Measurements from ENCODE around the gene GNAS. TPM values are rescaled to one million over a fixed set of nuclear protein-coding genes. Genes with fewer than 3 reads are reported as not detected.

GNAS gene
- polyA plus RNA-seq, 1 donor (not counting 4 experiments of a cell fraction or from before 2014, with no cell fraction given) = 560 TPM

DNA sequence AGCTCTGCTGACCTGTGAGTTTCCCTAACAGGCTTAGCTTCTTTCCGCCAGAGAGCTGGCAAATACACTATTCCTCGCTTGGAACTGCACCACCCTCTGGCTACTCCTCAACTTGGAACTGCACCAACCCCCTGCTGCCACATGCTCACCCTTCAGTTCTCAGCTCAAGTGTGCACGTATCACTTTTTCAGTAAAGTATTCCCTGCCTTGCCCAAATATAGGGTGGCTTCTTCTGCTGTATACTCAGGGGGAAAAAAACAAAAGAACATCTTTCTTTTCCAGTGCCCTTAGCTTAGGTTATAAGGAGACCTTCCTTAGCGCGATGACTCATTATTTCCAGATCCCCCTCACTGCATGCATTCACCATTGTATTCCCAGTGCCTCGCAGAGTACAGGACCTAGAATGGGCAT lies 23.0 kb upstream of the GNAS start:
- no peaks in the 10 kb centered on the region for H3K9me1 ChIP-seq (ENCODE audit: control insufficient read depth, extremely low read depth, insufficient read depth, low read length)
- dilution Hi-C loops (cut with MboI; ENCODE audit: extremely low pct_ligation_motif_present, low sequenced_read_pairs) = no loop called here
- FAIRE-seq (peak; percentile 32), DNase-seq (ENCODE audit: low read depth, low spot score) (no peak)
- H3K4me2 ChIP-seq (ENCODE audit: control insufficient read depth, extremely low read depth, insufficient read depth, low read depth, low read length) = no peak overlapping the region
- H3K27ac ChIP-seq (ENCODE audit: control insufficient read depth, insufficient read depth, low read length) = no peak overlapping the region
- no peaks in the 10 kb centered on the region for H4K20me1 ChIP-seq (ENCODE audit: control insufficient read depth, extremely low read depth, insufficient read depth, low read length)
- H3K79me2 ChIP-seq (ENCODE audit: control insufficient read depth, insufficient read depth, low read length) = no peaks in the 10 kb centered on the region
- peaks cover 3% of the 10 kb centered on the region for H3K27me3 ChIP-seq (ENCODE audit: control insufficient read depth, extremely low read depth, insufficient read depth, low read length)
- no peaks in the 10 kb centered on the region for H3K9me3 ChIP-seq (ENCODE audit: control insufficient read depth, low read depth, low read length)
- no peaks in the 10 kb centered on the region for H3K4me1 ChIP-seq (ENCODE audit: control insufficient read depth, extremely low read depth, insufficient read depth, low read length)
- peaks cover 0 to 1% of the 10 kb centered on the region in 2 experiments for H3K36me3 ChIP-seq (ENCODE audit: control insufficient read depth in 2 of 2, extremely low read depth in 1 of 2, insufficient read depth in 2 of 2, low read length in 2 of 2)
- no peak for TF ChIP-seq EZH2 (IDR thresholded peaks at IDR 0.05; ENCODE audit: low read length)
- TF ChIP-seq, protein P1, sequence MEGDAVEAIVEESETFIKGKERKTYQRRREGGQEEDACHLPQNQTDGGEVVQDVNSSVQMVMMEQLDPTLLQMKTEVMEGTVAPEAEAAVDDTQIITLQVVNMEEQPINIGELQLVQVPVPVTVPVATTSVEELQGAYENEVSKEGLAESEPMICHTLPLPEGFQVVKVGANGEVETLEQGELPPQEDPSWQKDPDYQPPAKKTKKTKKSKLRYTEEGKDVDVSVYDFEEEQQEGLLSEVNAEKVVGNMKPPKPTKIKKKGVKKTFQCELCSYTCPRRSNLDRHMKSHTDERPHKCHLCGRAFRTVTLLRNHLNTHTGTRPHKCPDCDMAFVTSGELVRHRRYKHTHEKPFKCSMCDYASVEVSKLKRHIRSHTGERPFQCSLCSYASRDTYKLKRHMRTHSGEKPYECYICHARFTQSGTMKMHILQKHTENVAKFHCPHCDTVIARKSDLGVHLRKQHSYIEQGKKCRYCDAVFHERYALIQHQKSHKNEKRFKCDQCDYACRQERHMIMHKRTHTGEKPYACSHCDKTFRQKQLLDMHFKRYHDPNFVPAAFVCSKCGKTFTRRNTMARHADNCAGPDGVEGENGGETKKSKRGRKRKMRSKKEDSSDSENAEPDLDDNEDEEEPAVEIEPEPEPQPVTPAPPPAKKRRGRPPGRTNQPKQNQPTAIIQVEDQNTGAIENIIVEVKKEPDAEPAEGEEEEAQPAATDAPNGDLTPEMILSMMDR (optimal IDR thresholded peaks at IDR 0.05 in 1 of 3, IDR thresholded peaks at IDR 0.05 in 1 of 3, conservative IDR thresholded peaks at IDR 0.05 in 1 of 3; ENCODE audit: extremely low read depth in 1 of 3, insufficient read depth in 2 of 3, low read length in 3 of 3) = peak in 2 of 3 experiments; percentile 6 to 43
- H3K4me3 ChIP-seq (ENCODE audit: control insufficient read depth in 2 of 3, extremely low read depth in 1 of 3, insufficient read depth in 2 of 3, low read depth in 1 of 3, low read length in 3 of 3) = no peak overlapping the region
- no peak overlapping the region for H2AFZ ChIP-seq (ENCODE audit: control insufficient read depth, low read length)
- no peak overlapping the region for H3K9ac ChIP-seq (ENCODE audit: control insufficient read depth, extremely low read depth, insufficient read depth, low read length)

DNA sequence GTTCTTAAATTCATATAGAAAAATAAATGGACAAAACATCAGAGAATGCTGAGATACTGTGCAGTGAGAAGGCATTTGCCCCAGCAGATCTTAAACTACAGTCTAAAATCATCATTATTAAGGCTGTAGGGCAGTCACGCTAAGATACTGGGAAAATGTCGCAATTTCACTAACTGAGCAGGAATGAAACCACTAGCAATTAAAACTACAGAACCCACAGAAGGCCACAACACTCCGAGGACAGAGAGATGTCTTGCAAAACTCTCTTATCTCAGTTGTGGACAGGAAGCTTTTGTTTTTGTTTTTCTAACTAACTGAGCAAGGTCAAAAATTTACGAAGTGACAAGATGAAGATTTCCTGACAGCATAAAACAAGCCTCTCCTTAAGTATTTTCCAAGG lies 20.1 kb upstream of the GNAS start:
- dilution Hi-C loops (cut with MboI; ENCODE audit: extremely low pct_ligation_motif_present, low sequenced_read_pairs) = no loop called here
- no peak overlapping the region for H2AFZ ChIP-seq (ENCODE audit: control insufficient read depth, low read length)
- FAIRE-seq (no peak), DNase-seq (ENCODE audit: low read depth, low spot score) (no peak)
- H3K27me3 ChIP-seq (ENCODE audit: control insufficient read depth, extremely low read depth, insufficient read depth, low read length) = no peaks in the 10 kb centered on the region
- no peaks in the 10 kb centered on the region for H3K79me2 ChIP-seq (ENCODE audit: control insufficient read depth, insufficient read depth, low read length)
- H3K27ac ChIP-seq (ENCODE audit: control insufficient read depth, insufficient read depth, low read length) = no peak overlapping the region
- H3K9me3 ChIP-seq (ENCODE audit: control insufficient read depth, low read depth, low read length) = no peaks in the 10 kb centered on the region
- no peaks in the 10 kb centered on the region for H3K9me1 ChIP-seq (ENCODE audit: control insufficient read depth, extremely low read depth, insufficient read depth, low read length)
- no peak overlapping the region for H3K4me2 ChIP-seq (ENCODE audit: control insufficient read depth, extremely low read depth, insufficient read depth, low read depth, low read length)
- no peaks in the 10 kb centered on the region for H3K4me1 ChIP-seq (ENCODE audit: control insufficient read depth, extremely low read depth, insufficient read depth, low read length)
- H3K36me3 ChIP-seq (ENCODE audit: control insufficient read depth in 2 of 2, extremely low read depth in 1 of 2, insufficient read depth in 2 of 2, low read length in 2 of 2) = no peaks in the 10 kb centered on the region
- H3K4me3 ChIP-seq (ENCODE audit: control insufficient read depth in 2 of 3, extremely low read depth in 1 of 3, insufficient read depth in 2 of 3, low read depth in 1 of 3, low read length in 3 of 3) = no peak overlapping the region
- H3K9ac ChIP-seq (ENCODE audit: control insufficient read depth, extremely low read depth, insufficient read depth, low read length) = no peak overlapping the region
- no peaks in the 10 kb centered on the region for H4K20me1 ChIP-seq (ENCODE audit: control insufficient read depth, extremely low read depth, insufficient read depth, low read length)
- no peak for TF ChIP-seq EZH2 (IDR thresholded peaks at IDR 0.05; ENCODE audit: low read length)
- TF ChIP-seq, protein P1 (optimal IDR thresholded peaks at IDR 0.05 in 1 of 3, IDR thresholded peaks at IDR 0.05 in 1 of 3, conservative IDR thresholded peaks at IDR 0.05 in 1 of 3; ENCODE audit: extremely low read depth in 1 of 3, insufficient read depth in 2 of 3, low read length in 3 of 3) = no peak

Measured in keratinocyte (primary cell).